GM12864 (cell line): ENCODE data around the gene BTN3A1.
"Not testable (repeated sequence)": the region's sequence is repeated elsewhere in the genome, so short reads cannot be mapped to it uniquely, and the experiment has no call there.

Experiments
- DNase-seq: peaks from one replicate; pipeline ENCODE4 v3.0.0-alpha.2; 2011; ENCODE audit warnings: low read depth
- H3K4me3 ChIP-seq: 2 replicates; pipeline ENCODE4 v1.5.1; 2011; ENCODE audit warnings: mild to moderate bottlenecking, low read depth, low read length, control low read depth
- CTCF ChIP-seq: IDR thresholded peaks from 2 replicates; pipeline ENCODE4 v1.5.1; 2011; ENCODE audit warnings: low read depth, mild to moderate bottlenecking, moderate library complexity, low read length, control low read depth, inconsistent platforms; ENCODE audit errors: missing control alignments

Gene BTN3A1

DNA sequence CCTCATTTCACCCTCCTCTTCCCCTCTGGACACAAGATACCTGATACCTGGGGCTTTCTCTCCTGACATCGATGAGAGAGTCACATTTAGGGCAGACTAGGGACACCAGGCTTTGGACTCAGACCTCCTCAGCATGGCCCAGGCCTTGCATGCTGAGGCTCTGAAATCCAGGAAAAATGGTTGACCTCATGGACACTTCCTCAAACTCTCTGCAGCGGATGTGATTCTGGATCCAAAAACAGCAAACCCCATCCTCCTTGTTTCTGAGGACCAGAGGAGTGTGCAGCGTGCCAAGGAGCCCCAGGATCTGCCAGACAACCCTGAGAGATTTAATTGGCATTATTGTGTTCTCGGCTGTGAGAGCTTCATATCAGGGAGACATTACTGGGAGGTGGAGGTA lies 10.9 kb downstream of the BTN3A1 start:
- no peak for DNase-seq
- no peak for TF ChIP-seq CTCF
- H3K4me3 ChIP-seq, result no peak overlapping the region

GRCh38 chr6:26414281-26414680 lies 12.2 kb downstream of the BTN3A1 start:
- no peak for TF ChIP-seq CTCF
- no peak for DNase-seq
- H3K4me3 ChIP-seq, result no peak overlapping the region

- H3K4me3 ChIP-seq, result no peak overlapping the region
- no peak for TF ChIP-seq CTCF
- DNase-seq, result no peak
Measured at GRCh38 chr6:26415036-26415614, 13.1 kb downstream of the BTN3A1 start.

- DNase-seq, result no peak
- no peak overlapping the region for H3K4me3 ChIP-seq
- no peak for TF ChIP-seq CTCF
Measured at GRCh38 chr6:26415791-26416190, 13.7 kb downstream of the BTN3A1 start.

DNA sequence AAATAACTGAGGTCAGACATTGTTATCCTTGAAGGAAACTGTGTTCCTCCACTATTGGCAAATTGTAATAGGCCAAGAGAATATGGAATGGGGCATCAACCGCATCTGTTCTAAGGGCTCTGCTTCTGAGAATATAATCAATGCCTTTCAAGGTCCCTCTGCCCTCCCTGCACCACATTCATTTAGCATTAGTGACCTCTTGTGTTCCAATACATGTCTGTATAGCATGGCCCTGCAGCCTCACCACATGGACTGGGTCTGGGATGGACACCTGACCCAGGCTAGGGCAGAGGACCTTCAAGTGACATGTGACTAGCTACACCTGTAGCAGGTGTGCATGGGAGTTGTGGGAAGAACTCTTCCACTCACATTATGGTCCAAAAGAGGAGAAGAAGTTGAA lies 14.2 kb downstream of the BTN3A1 start:
- TF ChIP-seq CTCF, result no peak
- DNase-seq, result no peak
- no peak overlapping the region for H3K4me3 ChIP-seq

DNA sequence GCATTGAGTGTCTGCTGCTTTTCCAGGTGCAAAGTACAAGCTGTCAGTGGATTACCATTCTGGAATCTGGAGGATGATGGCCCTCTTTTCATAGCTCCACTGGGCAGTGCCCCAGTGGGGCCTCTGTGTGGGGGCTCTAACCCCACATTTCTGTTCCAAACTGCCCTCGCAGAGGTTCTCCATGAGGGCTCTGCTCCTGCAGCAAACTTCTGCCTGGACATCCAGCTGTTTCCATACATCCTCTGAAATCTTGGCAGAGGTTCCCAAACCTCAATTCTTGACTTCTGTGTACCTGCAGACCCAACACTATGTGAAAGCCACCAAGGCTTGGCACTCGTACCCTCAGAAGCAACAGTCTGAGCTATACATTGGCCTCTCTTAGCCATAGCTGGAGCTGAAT lies 16.0 kb downstream of the BTN3A1 start:
- H3K4me3 ChIP-seq, DNase-seq: not testable (repeated sequence)

DNA sequence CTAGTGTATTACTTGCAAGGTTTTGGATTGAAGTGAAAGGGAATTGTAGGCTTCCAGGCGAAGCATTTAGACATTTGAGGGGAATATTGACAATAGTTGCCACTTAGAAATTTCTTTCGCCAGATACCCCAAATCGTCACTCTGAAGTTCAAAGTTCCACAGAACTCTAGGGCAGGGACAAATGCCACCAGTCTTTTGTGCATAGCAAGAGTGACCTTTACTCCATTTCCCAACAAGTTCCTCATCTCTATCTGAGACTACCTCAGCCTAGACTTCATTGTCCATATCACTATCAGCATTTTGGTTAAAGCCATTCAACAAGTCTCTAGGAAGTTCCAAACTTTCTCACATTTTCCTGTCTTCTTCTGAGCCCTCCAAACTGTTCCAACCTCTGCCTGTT lies 16.7 kb downstream of the BTN3A1 start:
- not testable (repeated sequence) for H3K4me3 ChIP-seq, DNase-seq

DNA sequence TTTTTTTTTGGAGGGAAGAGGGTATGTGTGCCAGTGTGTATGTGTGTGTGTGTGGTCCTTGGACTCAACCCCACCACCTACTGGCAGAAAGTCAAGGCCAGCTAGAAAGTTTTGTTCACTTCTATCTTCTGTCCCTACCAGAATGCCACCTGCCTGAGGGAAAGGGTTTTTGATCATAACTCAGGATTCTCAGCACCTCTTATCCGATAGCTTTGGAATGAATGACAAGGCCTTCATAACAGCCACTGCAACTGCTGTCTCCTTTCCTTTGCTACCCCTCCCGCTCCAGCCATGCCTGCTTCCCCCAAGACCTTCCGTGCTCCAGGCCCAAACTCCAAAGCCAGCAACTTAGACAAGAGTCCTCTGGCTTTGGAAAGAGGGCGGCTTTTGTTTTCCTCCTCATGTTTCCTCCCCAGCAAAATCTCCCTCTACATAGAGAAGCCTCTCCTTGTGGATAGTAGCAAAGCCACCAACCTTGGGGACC lies 18.7 kb downstream of the BTN3A1 start:
- no peak for DNase-seq
- peak overlapping the region; percentile 75; the same call in 1 of the 2 replicates for H3K4me3 ChIP-seq
- TF ChIP-seq CTCF, result peak; percentile 74
